Smooth muscle cell of the umbilical artery (primary cell): ENCODE measurements around the gene PCTP. TPM values are rescaled to one million over a fixed set of nuclear protein-coding genes. Genes with fewer than 3 reads are reported as not detected.

Source experiments
- total RNA-seq: library from RNA; depleted of rRNA; stranded (reverse); fragments of >200 nt; gene quantifications from 2 replicates; pipeline ENCODE4 v1.2.3, GENCODE V29; 2014

The PCTP gene
- total RNA-seq: 12.4 and 13.7 TPM in 2 replicates

GRCh38 chr17:55750750-55751657 lies at the start of gene PCTP:
PCTP (plus strand) TSS chr17:55751051; CDS start chr17:55751104, 53 bp downstream.

GRCh38 chr17:55722742-55723487 lies 27.9 kb upstream of the PCTP start, which contains the start of gene TMEM100:
TMEM100 (minus strand) TSS chr17:55722864; CDS start chr17:55721070, 1,794 bp downstream.

Other genes starting within 250 kb of the PCTP start
- gene SMIM36, start 239.6 kb upstream of the PCTP start, total RNA-seq: not detected in 2 replicates
- gene TMEM100, start 28.2 kb upstream of the PCTP start, total RNA-seq: 0.23 TPM in 1 of 2 replicates, not detected in the other